A549 (cell line): ENCODE data around the gene CD8A. TPM values are rescaled to one million over a fixed set of nuclear protein-coding genes. Genes with fewer than 3 reads are reported as not detected.

ENCODE experiments used
- ATAC-seq, 2 experiments: fragments of 200-7000 bp in 1 of 2; fragments of >200 bp in 1 of 2; cut with Nextera tagmentation in 1 of 2; cut with Tn5 transposase in 1 of 2; 3 replicates each; pipeline versions ENCODE4 v1.8.0 to v1.9.1; 2018 to 2020; ENCODE audit warnings: mild to moderate bottlenecking in 1 of 2, moderate library complexity in 1 of 2
- CTCF ChIA-PET: fragments of 300-600 bp; sonication (Branson Sonifier 250); formaldehyde crosslinking; extraction: SDS; loops from one replicate; lab custom pipeline; 2021; ENCODE audit warnings: antibody characterized with exemption, inconsistent platforms; lab: Yijun Ruan, JAX
- POLR2A ChIA-PET: fragments of 350-600 bp; formaldehyde crosslinking; extraction: SDS; loops from one replicate; lab custom pipeline; 2021; ENCODE audit warnings: antibody characterized with exemption, inconsistent platforms; lab: Yijun Ruan, JAX
- DNase-seq, 2 experiments: peaks; one replicate each; pipeline versions ENCODE4 v3.0.0 to v3.0.0-alpha.2; 2011 to 2016; ENCODE audit warnings: low read depth in 1 of 2, low spot score in 1 of 2
- FAIRE-seq: peaks from 2 replicates; lab custom pipeline; 2011; peaks lifted over from hg19 to GRCh38; lab: Jason Lieb, UNC
- H3K27ac ChIP-seq, 2 experiments: fragments of >200 bp; sonication (Bioruptor Twin); formaldehyde crosslinking; 3 replicates each; pipeline ENCODE4 v1.5.1; 2016 to 2017
- H3K4me1 ChIP-seq: fragments of >200 bp; sonication (Bioruptor Twin); formaldehyde crosslinking; 3 replicates; pipeline ENCODE4 v1.6.1; 2016
- H3K4me2 ChIP-seq: fragments of >200 bp; sonication (Bioruptor Twin); formaldehyde crosslinking; 3 replicates; pipeline ENCODE4 v1.6.1; 2016
- H3K4me3 ChIP-seq: fragments of >200 bp; sonication (Bioruptor Twin); formaldehyde crosslinking; 3 replicates; pipeline ENCODE4 v1.5.1; 2016
- H3K9me3 ChIP-seq: fragments of >200 bp; sonication (Bioruptor Twin); formaldehyde crosslinking; 3 replicates; pipeline ENCODE4 v1.6.1; 2016
- ATOH8 ChIP-seq: fragments of 250-450 bp; sonication (Bioruptor Pico); IDR thresholded peaks from 2 replicates; pipeline ENCODE4 v1.5.0; 2020; ENCODE audit warnings: low read depth, mild to moderate bottlenecking, moderate library complexity
- CEBPB ChIP-seq, 2 experiments: fragments of >200 bp in 1 of 2; sonication (Bioruptor Twin) in 1 of 2; formaldehyde crosslinking in 1 of 2; IDR thresholded peaks; 2 replicates each; pipeline ENCODE4 v1.6.1; 2012 to 2016
- CHD4 ChIP-seq: fragments of 200-600 bp; sonication (generic); IDR thresholded peaks from 2 replicates; pipeline ENCODE4 v1.6.1; 2016; ENCODE audit warnings: antibody characterized with exemption, mild to moderate bottlenecking, borderline replicate concordance
- ELK1 ChIP-seq: fragments of 150-350 bp; IDR thresholded peaks from 2 replicates; pipeline ENCODE4 v1.6.1; 2014; ENCODE audit warnings: low read depth, mild to moderate bottlenecking, low read length
- EP300 ChIP-seq, 2 experiments: fragments of >200 bp; sonication (Bioruptor Twin); formaldehyde crosslinking; IDR thresholded peaks; 2 replicates in 1 of 2; 3 replicates in 1 of 2; pipeline ENCODE4 v1.6.1; 2016 to 2017
- FOXS1 ChIP-seq: fragments of 250-450 bp; sonication (Bioruptor Pico); IDR thresholded peaks from 2 replicates; pipeline ENCODE4 v1.5.0; 2020; ENCODE audit warnings: mild to moderate bottlenecking, moderate library complexity
- GATA3 ChIP-seq: IDR thresholded peaks from 2 replicates; pipeline ENCODE4 v1.6.1; 2012; ENCODE audit warnings: borderline replicate concordance
- HES2 ChIP-seq: fragments of >200 bp; sonication (Bioruptor Twin); formaldehyde crosslinking; IDR thresholded peaks from 2 replicates; pipeline ENCODE4 v1.6.1; 2016
- HOXA7 ChIP-seq: fragments of 250-450 bp; sonication (Bioruptor Pico); IDR thresholded peaks from 2 replicates; pipeline ENCODE4 v1.5.0; 2020; ENCODE audit warnings: mild to moderate bottlenecking, moderate library complexity
- JUN ChIP-seq, 2 experiments: fragments of >200 bp; sonication (Bioruptor Twin); formaldehyde crosslinking; IDR thresholded peaks; 2 replicates in 1 of 2; 3 replicates in 1 of 2; pipeline ENCODE4 v1.6.1; 2016 to 2017
- MYC ChIP-seq: IDR thresholded peaks from 2 replicates; pipeline ENCODE4 v1.6.1; 2012; ENCODE audit warnings: mild to moderate bottlenecking, inconsistent platforms, low read length, improper control_type of control experiment, borderline replicate concordance
- POLR2A ChIP-seq: IDR thresholded peaks from 2 replicates; pipeline ENCODE4 v1.6.1; 2012; ENCODE audit warnings: mild to moderate bottlenecking, low read length
- RFX5 ChIP-seq: fragments of 450-650 bp; IDR thresholded peaks from 2 replicates; pipeline ENCODE4 v1.7.1; 2014; ENCODE audit warnings: antibody characterized with exemption, mild to moderate bottlenecking, moderate library complexity
- TFCP2L1 ChIP-seq: fragments of 250-450 bp; sonication (Bioruptor Pico); IDR thresholded peaks from 2 replicates; pipeline ENCODE4 v1.5.0; 2021; ENCODE audit warnings: mild to moderate bottlenecking
- USF2 ChIP-seq: fragments of 450-650 bp; IDR thresholded peaks from 2 replicates; pipeline ENCODE4 v1.6.1; 2014; ENCODE audit warnings: antibody characterized with exemption
- ZFP36 ChIP-seq: fragments of 450-650 bp; IDR thresholded peaks from 2 replicates; pipeline ENCODE4 v1.6.1; 2014; ENCODE audit warnings: borderline replicate concordance; ENCODE audit not compliant: partially characterized antibody
- ZSCAN20 ChIP-seq: fragments of 250-450 bp; sonication (Bioruptor Pico); IDR thresholded peaks from 2 replicates; pipeline ENCODE4 v1.8.0; 2022; ENCODE audit warnings: mild to moderate bottlenecking, moderate library complexity
- WGBS: methylation state at CpG from one replicate; pipeline ENCODE4 v1.1.6; 2017; ENCODE audit errors: missing lambda C conversion rate; 5-methylcytosine and 5-hydroxymethylcytosine counted together
- polyA plus RNA-seq, 4 experiments: library from polyadenylated mRNA; depleted of rRNA in 3 of 4; stranded (reverse); fragments of >200 nt; fragmentation: RNase III in 1 of 4; extraction: RNeasy Plus Mini Kit Qiagen cat#74134 plus additional on column Dnase treatment in 1 of 4; gene quantifications; 2 replicates in 3 of 4; 3 replicates in 1 of 4; pipeline ENCODE4 v1.2.3, GENCODE V29; 2011 to 2017

The CD8A gene
- polyA plus RNA-seq, 2 of the 4 experiments (the other 2 are of a cell fraction), result 0.10 to 0.40 TPM

GRCh38 chr2:86772611-86773010, 18.1 kb downstream of the CD8A start:
- FAIRE-seq (no peak), DNase-seq (no peak), ATAC-seq (no peak)
- ChIA-PET CTCF (interaction anchor here (1.2 kb wide), 1 partner anchor 9 kb away, joined by 3 read pairs; no protein-coding TSS in a partner anchor), POLR2A (no interaction called here)
- Histone ChIP-seq H3K4me3 (no peak overlapping the region), H3K4me2 (no peak overlapping the region), H3K27ac (no peak overlapping the region), H3K9me3 (no peaks in the 10 kb centered on the region), H3K4me1 (no peaks in the 10 kb centered on the region)
- no peak for TF ChIP-seq CHD4
- no peak for TF ChIP-seq EP300 (IDR thresholded peaks at IDR 0.05)
- TF ChIP-seq POLR2A, result no peak
- no peak for TF ChIP-seq FOXS1 (CRISPR knock-in tag)
- no peak for TF ChIP-seq ATOH8
- no peak for TF ChIP-seq HOXA7 (CRISPR knock-in tag)
- no peak for TF ChIP-seq HES2
- 96% methylated on average over 5 of the region's 5 CpGs for WGBS

GRCh38 chr2:86770816-86771301, 19.9 kb downstream of the CD8A start:
- Histone ChIP-seq H3K4me2 (no peak overlapping the region), H3K27ac (no peak overlapping the region), H3K9me3 (no peaks in the 10 kb centered on the region), H3K4me1 (no peaks in the 10 kb centered on the region), H3K4me3 (no peak overlapping the region)
- ATAC-seq, result no peak
- DNase-seq, result no peak
- TF ChIP-seq GATA3 (no peak), JUN (IDR thresholded peaks at IDR 0.05) (no peak), ZFP36 (no peak), POLR2A (no peak)
- ChIA-PET POLR2A (no interaction called here), CTCF (interaction anchor here (0.9 to 1.3 kb wide), 3 partner anchors 30 to 252 kb away, joined by 3 to 4 read pairs (median 3); no protein-coding TSS in a partner anchor)
- WGBS, result 90% methylated on average over 6 of the region's 6 CpGs
- FAIRE-seq, result no peak

- TF ChIP-seq RFX5 (no peak), MYC (no peak), USF2 (no peak), TFCP2L1 (CRISPR knock-in tag) (no peak), ELK1 (no peak), CEBPB (IDR thresholded peaks at IDR 0.05) (no peak), ZSCAN20 (no peak), POLR2A (no peak)
- POLR2A ChIA-PET, result no interaction called here
- no peak overlapping the region for H3K4me3 ChIP-seq
- FAIRE-seq (no peak), DNase-seq (no peak), ATAC-seq (no peak)
- no peaks in the 10 kb centered on the region for H3K9me3 ChIP-seq
- H3K27ac ChIP-seq, result no peak overlapping the region
- WGBS, result 89% methylated on average over 4 of the region's 4 CpGs
- no peaks in the 10 kb centered on the region for H3K4me1 ChIP-seq
- CTCF ChIA-PET, result interaction anchor here (0.9 to 1.0 kb wide), 2 partner anchors 38 to 251 kb away, joined by 3 read pairs; no protein-coding TSS in a partner anchor
- H3K4me2 ChIP-seq, result no peak overlapping the region
These were observed 20.9 kb downstream of the CD8A start for GRCh38 chr2:86769838-86770237.
